GM12801 (cell line): ENCODE measurements around the gene MCAT.

Experiments used
- TF ChIP-seq, protein P1 (sequence below): IDR thresholded peaks from one replicate; pipeline ENCODE4 v1.5.1; 2011; ENCODE audit warnings: control low read depth; ENCODE audit not compliant: insufficient read length; ENCODE audit errors: extremely low read depth

MCAT gene

DNA sequence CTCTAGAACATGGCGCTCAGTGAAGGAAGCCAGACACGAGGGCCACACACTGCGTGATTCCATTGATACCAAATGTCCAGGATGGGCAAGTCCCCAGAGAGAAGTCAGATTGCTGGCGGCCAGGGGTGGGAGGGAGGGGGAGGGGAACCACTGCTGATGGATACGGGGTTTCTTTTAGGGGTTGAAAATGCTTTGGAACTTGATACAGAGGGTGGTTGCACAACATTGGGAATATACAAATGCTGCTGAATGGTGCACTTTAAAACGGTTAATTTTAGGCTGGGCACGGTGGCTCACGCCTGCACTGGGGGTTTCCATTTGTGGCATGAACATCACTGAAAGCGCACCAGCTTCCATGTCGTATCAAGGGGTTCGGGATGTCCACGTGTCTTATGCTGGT is 13.2 kb upstream of the MCAT start:
- TF ChIP-seq, protein P1, sequence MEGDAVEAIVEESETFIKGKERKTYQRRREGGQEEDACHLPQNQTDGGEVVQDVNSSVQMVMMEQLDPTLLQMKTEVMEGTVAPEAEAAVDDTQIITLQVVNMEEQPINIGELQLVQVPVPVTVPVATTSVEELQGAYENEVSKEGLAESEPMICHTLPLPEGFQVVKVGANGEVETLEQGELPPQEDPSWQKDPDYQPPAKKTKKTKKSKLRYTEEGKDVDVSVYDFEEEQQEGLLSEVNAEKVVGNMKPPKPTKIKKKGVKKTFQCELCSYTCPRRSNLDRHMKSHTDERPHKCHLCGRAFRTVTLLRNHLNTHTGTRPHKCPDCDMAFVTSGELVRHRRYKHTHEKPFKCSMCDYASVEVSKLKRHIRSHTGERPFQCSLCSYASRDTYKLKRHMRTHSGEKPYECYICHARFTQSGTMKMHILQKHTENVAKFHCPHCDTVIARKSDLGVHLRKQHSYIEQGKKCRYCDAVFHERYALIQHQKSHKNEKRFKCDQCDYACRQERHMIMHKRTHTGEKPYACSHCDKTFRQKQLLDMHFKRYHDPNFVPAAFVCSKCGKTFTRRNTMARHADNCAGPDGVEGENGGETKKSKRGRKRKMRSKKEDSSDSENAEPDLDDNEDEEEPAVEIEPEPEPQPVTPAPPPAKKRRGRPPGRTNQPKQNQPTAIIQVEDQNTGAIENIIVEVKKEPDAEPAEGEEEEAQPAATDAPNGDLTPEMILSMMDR, result no peak

DNA sequence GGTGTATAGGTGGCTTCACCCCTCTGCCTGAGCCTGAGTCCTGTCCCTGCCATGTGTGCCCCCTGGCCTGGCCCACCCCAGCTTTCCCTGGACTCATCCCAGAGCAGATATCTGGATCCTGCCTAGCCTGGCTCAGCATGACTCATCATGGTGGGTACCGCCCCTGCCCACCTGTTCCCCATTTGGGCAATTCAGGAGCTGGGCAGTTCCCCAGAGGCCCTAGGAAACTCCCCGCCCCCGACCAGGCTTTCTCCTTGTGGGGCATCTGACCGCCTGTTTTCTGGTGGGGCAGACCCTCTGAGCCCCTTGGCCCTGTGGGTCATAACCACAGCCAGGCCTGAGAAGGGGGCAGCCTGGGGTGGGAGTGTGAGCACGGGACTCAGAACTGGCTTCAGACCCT is 12.6 kb upstream of the MCAT start:
- TF ChIP-seq, protein P1, result no peak

DNA sequence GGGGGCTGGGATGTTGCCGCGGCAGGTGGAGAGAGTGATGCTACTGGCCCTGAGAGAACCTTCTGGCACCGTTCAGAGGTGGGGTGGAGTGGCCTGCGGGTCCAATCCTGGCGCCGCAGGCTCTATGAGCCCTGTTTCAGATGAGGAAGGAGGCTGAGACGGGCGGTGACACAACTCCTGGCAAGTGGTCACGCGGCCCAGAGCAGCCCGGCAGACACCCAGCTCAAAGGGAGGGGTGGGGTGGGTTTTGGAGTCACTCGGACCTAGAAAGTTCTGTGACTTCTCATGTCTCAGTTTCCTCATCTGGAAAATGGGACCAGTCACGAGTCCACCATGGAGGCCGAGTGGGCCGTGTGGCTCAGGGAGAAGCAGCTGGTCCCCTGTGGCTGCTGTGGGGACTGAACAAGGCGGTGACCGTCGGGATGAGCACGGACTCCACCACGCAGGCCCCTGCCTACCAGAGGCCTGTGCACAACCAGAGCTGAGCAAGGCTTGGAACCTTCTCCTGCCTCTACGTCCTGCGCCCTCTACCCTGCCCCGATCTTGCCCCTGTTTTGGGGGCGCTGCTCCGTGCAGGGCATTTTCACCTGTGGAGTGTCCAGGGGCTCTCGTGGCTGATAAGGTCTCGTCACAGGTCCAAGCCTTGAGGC is 11.8 kb upstream of the MCAT start:
- TF ChIP-seq, protein P1, result no peak

DNA sequence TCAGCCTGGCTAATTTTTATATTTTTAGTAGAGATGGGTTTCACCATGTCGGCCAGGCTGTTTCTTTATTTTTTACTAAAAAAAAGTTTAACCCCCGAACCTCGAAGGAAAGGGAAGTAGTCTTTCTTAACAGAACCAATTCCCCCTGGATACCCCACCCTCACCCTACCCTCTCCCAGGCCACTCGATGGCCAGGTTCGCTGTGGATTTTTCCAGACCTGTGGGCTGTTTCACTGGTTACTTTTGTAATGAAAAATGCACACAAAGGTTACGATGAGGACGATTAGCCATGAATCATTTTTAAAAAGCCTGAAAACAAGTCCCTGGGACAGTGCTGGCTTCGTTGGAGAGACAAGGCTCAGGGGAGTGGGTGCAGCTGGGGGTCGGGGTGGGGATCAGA is 10.7 kb upstream of the MCAT start:
- TF ChIP-seq, protein P1, result no peak

DNA sequence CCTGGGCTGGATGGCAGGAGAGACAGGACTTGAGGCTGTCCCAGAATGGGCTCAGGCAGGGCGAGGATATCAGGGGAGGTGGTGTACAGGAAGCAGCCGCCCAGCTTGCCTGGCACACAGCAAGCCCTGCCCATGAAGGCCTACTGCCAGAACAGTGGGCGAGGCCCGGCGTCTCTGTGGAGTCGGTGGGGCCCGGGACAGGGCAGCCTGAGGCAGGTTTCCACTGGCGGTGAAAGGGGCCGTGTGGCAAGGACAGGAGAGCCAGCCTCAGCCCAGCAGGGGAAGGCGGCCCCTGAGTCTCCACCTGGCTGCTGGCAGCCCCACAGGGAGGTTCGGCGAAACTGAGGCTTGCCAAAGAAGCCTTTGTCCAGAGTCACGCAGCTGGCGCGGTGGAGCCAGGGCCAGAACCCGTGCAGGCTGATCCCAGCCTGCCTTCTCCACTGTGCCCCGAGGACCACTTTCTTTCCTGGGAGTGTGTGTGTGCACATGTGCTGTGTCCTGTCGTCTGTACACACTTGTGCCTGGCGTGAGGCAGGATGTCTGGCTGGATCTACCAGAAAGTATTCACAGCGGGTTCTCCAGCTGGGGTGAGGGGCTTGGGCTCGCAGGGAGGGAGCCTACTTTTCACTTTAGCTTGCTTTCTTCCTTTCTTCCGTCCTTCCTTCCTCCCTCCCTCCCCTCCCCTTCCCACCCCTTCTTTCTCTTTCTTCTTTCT is 9.3 kb upstream of the MCAT start:
- TF ChIP-seq, protein P1, result no peak

DNA sequence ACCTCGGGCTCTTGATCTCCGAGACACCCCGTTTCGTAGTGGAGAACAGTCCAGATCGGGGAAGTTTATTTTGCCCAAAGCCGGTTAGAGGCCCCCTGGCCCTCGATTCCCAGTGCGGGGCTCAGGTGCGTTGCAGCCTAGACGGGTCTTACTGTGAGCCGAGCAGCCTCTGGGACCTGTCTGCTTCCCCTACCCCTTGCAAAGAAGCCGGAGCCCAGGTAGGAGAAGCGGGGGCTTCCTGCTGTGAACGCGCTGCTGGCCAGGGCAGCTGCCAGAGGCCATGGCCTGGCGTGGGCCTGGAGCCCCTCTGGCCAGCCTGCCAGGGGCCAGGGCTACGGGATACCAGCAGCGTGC is 8.8 kb upstream of the MCAT start:
- TF ChIP-seq, protein P1, result no peak

DNA sequence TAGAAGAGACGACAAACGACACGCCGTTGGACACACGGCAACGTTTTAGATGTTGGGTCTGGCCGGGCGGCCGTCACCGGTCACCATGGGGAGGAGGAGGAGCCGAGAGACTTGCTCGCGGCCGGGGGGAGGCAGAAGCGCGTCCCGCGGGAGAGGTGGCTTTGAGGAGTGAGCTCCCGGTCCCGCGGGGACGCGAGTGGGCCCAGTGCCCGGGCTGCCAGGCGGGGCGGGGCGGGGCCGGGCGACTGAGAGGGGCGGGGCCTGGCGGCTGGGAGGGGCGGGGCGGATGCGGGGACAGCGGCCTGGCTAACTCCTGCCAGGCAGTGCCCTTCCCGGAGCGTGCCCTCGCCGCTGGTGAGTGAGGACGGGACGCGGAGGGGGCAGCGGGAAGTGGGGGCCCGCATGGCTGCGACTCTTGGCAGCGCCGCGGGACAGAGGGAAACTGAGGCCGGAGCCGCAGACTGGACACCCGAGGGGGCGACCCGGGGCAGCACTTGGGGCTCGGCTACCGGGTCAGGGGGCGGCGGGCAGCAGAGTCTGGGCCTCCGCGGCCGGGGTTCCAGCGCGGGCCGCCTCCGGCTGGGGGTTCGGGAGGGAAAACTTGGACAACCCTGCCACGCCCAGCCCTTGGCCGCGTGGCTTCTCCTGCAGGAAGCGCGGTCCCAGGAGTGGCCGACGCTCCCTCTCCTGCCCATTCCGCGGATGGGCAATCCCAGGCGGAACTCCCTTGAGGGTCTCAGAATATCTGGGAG is 8.2 kb upstream of the MCAT start, which contains the start of gene TSPO:
Gene TSPO (plus strand): TSS at position 309 of the 752 bp plus-strand sequence. CDS start 7,680 bp downstream, outside the sequence.
- TF ChIP-seq, protein P1, result no peak
